Hepatic stellate cell (primary cell): ENCODE measurements around the gene MRPS18B.

Experiments used
- DNase-seq: peaks from one replicate; pipeline ENCODE4 v3.0.0; 2011; ENCODE audit warnings: low spot score

MRPS18B gene

GRCh38 chr6:30603961-30604360, 13.7 kb upstream of the MRPS18B start:
- no peak for DNase-seq

GRCh38 chr6:30610065-30610464, 7.6 kb upstream of the MRPS18B start:
- DNase-seq: no peak

GRCh38 chr6:30611150-30611855, 6.3 kb upstream of the MRPS18B start:
- DNase-seq: no peak

- no peak for DNase-seq
Observed at GRCh38 chr6:30611856-30612194, 5.8 kb upstream of the MRPS18B start.

GRCh38 chr6:30612213-30612612, 5.4 kb upstream of the MRPS18B start:
- no peak for DNase-seq

- no peak for DNase-seq
Observed at GRCh38 chr6:30612687-30613248, 4.9 kb upstream of the MRPS18B start.

- no peak for DNase-seq
Observed at GRCh38 chr6:30613251-30614043, 4.2 kb upstream of the MRPS18B start.

GRCh38 chr6:30614044-30614842, 3.4 kb upstream of the MRPS18B start:
- no peak for DNase-seq

- peak; percentile 84 for DNase-seq
Observed at GRCh38 chr6:30614843-30615218, 2.8 kb upstream of the MRPS18B start.

- DNase-seq: no peak
Observed at GRCh38 chr6:30615219-30615957, 2.3 kb upstream of the MRPS18B start.

- no peak for DNase-seq
Observed at GRCh38 chr6:30615958-30616810, 1.5 kb upstream of the MRPS18B start.

- peak; percentile 92 for DNase-seq
Observed at GRCh38 chr6:30616811-30617564, 652 bp upstream of the MRPS18B start, which contains the start of gene PPP1R10. Gene PPP1R10, minus strand, starts transcription at chr6:30617243. Its CDS starts 7,299 bp downstream, at chr6:30609944.

- no peak for DNase-seq
Observed at GRCh38 chr6:30618270-30618797, 694 bp downstream of the MRPS18B start.

- no peak for DNase-seq
Observed at GRCh38 chr6:30619561-30619960, 1.9 kb downstream of the MRPS18B start.

- no peak for DNase-seq
Observed at GRCh38 chr6:30625511-30625910, 7.9 kb downstream of the MRPS18B start.

GRCh38 chr6:30626484-30627366, 9.1 kb downstream of the MRPS18B start, which contains the start of gene ATAT1:
Gene ATAT1, plus strand, starts transcription at chr6:30626874.
- DNase-seq: peak; percentile 86

- no peak for DNase-seq
Observed at GRCh38 chr6:30635834-30636233, 18.2 kb downstream of the MRPS18B start.

GRCh38 chr6:30640481-30640880, 22.8 kb downstream of the MRPS18B start:
- no peak for DNase-seq

GRCh38 chr6:30641048-30641447, 23.4 kb downstream of the MRPS18B start:
- no peak for DNase-seq
